Fibroblast of the aortic adventitia (primary cell): ENCODE data around the gene NSL1. TPM values are rescaled to one million over a fixed set of nuclear protein-coding genes. Genes with fewer than 3 reads are reported as not detected.

Experiments
- DNase-seq: peaks from one replicate; pipeline ENCODE4 v3.0.0-alpha.2; 2010; ENCODE audit warnings: low read depth
- H3K4me3 ChIP-seq: 2 replicates; pipeline ENCODE4 v1.5.1; 2011; ENCODE audit warnings: low read depth, mild to moderate bottlenecking, control low read depth, low read length, moderate library complexity
- CTCF ChIP-seq: IDR thresholded peaks from 2 replicates; pipeline ENCODE4 v1.5.1; 2011; ENCODE audit warnings: mild to moderate bottlenecking, low read length, control low read depth, inconsistent platforms; ENCODE audit not compliant: insufficient read depth
- total RNA-seq: library from RNA; depleted of rRNA; stranded (reverse); fragments of >200 nt; gene quantifications from 2 replicates; pipeline ENCODE4 v1.2.3, GENCODE V29; 2012; ENCODE audit warnings: low replicate concordance

Gene NSL1
- total RNA-seq, 1 donor, result 41.1 TPM

DNA sequence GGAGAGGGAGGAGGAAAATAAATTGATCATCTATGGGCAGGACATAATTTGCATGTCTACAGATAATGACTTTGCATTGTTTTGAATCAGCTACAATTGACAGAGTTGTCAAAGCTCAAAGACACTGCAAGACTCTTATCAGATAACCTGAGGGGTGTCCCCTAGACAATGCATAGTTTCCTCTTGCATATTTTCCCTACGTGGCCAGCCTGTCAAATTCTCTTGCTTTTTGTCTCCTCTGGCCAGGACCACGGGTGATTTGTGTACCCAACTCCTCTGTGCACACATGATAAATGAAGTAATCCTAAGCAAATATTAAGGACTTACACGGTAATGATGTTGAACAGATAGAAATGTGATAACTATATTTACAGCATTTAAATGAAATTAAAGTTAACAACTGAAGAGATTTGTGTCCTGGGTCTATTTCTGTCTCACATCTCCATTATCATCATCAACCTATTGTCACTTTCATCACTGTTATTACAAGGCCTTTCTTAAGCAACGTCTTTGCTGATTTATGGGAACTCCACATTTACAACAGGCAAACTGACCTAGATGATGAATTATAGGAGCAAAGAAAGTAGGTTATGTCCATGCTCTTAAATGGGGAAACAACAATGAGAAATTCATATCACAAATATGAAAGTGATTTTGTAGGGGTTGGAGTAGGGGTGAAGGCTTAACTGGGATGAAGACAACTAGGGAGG is 110.7 kb downstream of the NSL1 start:
- no peak for DNase-seq
- TF ChIP-seq CTCF, result no peak
- H3K4me3 ChIP-seq, result no peak overlapping the region

- H3K4me3 ChIP-seq, result no peak overlapping the region
- DNase-seq, result no peak
- TF ChIP-seq CTCF, result no peak
Observed at GRCh38 chr1:212678456-212679410, 112.8 kb downstream of the NSL1 start.

- TF ChIP-seq CTCF, result no peak
- no peak for DNase-seq
- no peak overlapping the region for H3K4me3 ChIP-seq
Observed at GRCh38 chr1:212677573-212677972, 114.0 kb downstream of the NSL1 start.

- no peak for DNase-seq
- no peak overlapping the region for H3K4me3 ChIP-seq
- TF ChIP-seq CTCF, result no peak
Observed at GRCh38 chr1:212677136-212677535, 114.4 kb downstream of the NSL1 start.

Other genes starting within 250 kb of the NSL1 start
- 4.2 and 5.2 TPM in 2 replicates for gene ATF3, start 183.0 kb downstream of the NSL1 start, total RNA-seq
- 4.8 TPM in 1 of 2 replicates, not detected in the other for gene BATF3, start 91.9 kb downstream of the NSL1 start, total RNA-seq
- 9.2 and 15.0 TPM in 2 replicates for gene TATDN3, start 117 bp upstream of the NSL1 start, total RNA-seq
- not detected in 2 replicates for gene SPATA45, start 55.9 kb upstream of the NSL1 start, total RNA-seq
- 5.8 and 6.3 TPM in 2 replicates for gene FLVCR1, start 66.5 kb upstream of the NSL1 start, total RNA-seq
- 0.90 and 3.3 TPM in 2 replicates for gene VASH2, start 158.8 kb upstream of the NSL1 start, total RNA-seq
- gene ANGEL2, start 224.1 kb upstream of the NSL1 start, total RNA-seq, result 21.3 and 63.4 TPM in 2 replicates